OCI-LY1 (cell line): ENCODE measurements around the gene NANS.

ENCODE experiments used
- H2AFZ ChIP-seq: fragments of 200-600 bp; sonication (generic), shearing (Covaris generic); 2 replicates; pipeline ENCODE4 v1.6.0; 2014; ENCODE audit warnings: antibody characterized with exemption, mild to moderate bottlenecking, low read length
- H3F3A ChIP-seq: fragments of 200-600 bp; sonication (generic), shearing (Covaris generic); 2 replicates; pipeline ENCODE4 v1.6.0; 2014; ENCODE audit warnings: mild to moderate bottlenecking, antibody characterized with exemption, low read length, moderate library complexity; ENCODE audit not compliant: insufficient read depth
- H3K27ac ChIP-seq: fragments of 200-600 bp; sonication (generic); 2 replicates; pipeline ENCODE4 v1.5.1; 2014; ENCODE audit warnings: low read length, mixed run types, mild to moderate bottlenecking, low read depth; ENCODE audit not compliant: poor library complexity, severe bottlenecking
- H3K27me3 ChIP-seq: fragments of 200-600 bp; sonication (generic); 2 replicates; pipeline ENCODE4 v1.6.0; 2014; ENCODE audit warnings: antibody characterized with exemption, mild to moderate bottlenecking, low read length, moderate library complexity; ENCODE audit not compliant: insufficient read depth
- H3K36me3 ChIP-seq: fragments of 200-600 bp; sonication (generic); 2 replicates; pipeline ENCODE4 v1.6.1; 2014; ENCODE audit warnings: mild to moderate bottlenecking, antibody characterized with exemption, low read length, moderate library complexity, mixed read lengths; ENCODE audit not compliant: insufficient read depth
- H3K4me1 ChIP-seq: fragments of 200-600 bp; sonication (generic); 2 replicates; pipeline ENCODE4 v1.5.1; 2014; ENCODE audit warnings: mild to moderate bottlenecking, low read length, moderate library complexity; ENCODE audit not compliant: insufficient read depth, severe bottlenecking
- H3K4me2 ChIP-seq: fragments of 200-600 bp; sonication (generic), shearing (Covaris generic); 2 replicates; pipeline ENCODE4 v1.6.1; 2014; ENCODE audit warnings: low read length
- H3K4me3 ChIP-seq: fragments of 200-600 bp; sonication (generic); 2 replicates; pipeline ENCODE4 v1.5.1; 2014; ENCODE audit warnings: low read length, low read depth, mild to moderate bottlenecking, mixed read lengths; ENCODE audit not compliant: poor library complexity, severe bottlenecking
- H3K79me2 ChIP-seq: fragments of 200-600 bp; shearing (Covaris generic); 2 replicates; pipeline ENCODE4 v1.6.1; 2016; ENCODE audit warnings: mixed run types, low read length, mixed read lengths; ENCODE audit not compliant: insufficient read depth
- H3K9ac ChIP-seq: fragments of 200-600 bp; sonication (generic), shearing (Covaris generic); 2 replicates; pipeline ENCODE4 v1.6.1; 2014; ENCODE audit warnings: mild to moderate bottlenecking, low read length, mixed read lengths
- H3K9me2 ChIP-seq: fragments of 200-600 bp; sonication (generic), shearing (Covaris generic); 2 replicates; pipeline ENCODE4 v1.6.1; 2014; ENCODE audit warnings: low read depth, mild to moderate bottlenecking, low read length, mixed read lengths
- H3K9me3 ChIP-seq: fragments of 200-600 bp; shearing (Covaris generic); 2 replicates; pipeline ENCODE4 v1.6.1; 2014; ENCODE audit warnings: low read length, mixed read lengths
- H4K20me1 ChIP-seq: fragments of 200-600 bp; sonication (generic), shearing (Covaris generic); 2 replicates; pipeline ENCODE4 v1.6.0; 2016; ENCODE audit warnings: mild to moderate bottlenecking, low read length; ENCODE audit not compliant: insufficient read depth
- EZH2 ChIP-seq: fragments of 200-600 bp; sonication (generic), shearing (Covaris generic); IDR thresholded peaks from 2 replicates; pipeline ENCODE4 v1.8.0; 2017; ENCODE audit warnings: borderline replicate concordance, mixed run types, mild to moderate bottlenecking, antibody characterized with exemption, low read length, moderate library complexity, mixed read lengths
- TF ChIP-seq, protein P1 (sequence below): fragments of 200-600 bp; sonication (generic), shearing (Covaris generic); IDR thresholded peaks from 2 replicates; pipeline ENCODE4 v1.5.1; 2017; ENCODE audit warnings: mild to moderate bottlenecking, antibody characterized with exemption, low read length, moderate library complexity, mixed read lengths

Gene NANS

DNA sequence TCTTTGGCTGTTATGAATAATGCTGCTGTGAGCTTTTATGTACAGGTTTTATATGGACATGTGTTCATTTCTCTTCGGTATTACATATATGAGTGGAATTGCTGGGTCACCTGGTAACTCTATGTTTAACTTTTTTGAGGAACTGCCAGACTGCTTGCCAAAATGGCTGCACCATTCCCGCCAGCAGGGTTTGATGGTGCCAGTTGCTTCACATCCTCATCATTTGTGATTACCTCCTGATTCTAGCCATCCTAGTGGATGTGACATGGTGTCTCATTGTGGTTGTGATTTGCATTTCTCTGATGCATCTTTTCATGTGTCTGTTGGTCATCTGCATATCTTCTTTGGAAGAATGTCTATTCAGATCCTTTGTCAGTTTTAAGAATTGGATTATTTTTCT, 10.7 kb downstream of the NANS start:
- H3K4me2 ChIP-seq = no peak overlapping the region
- no peaks in the 10 kb centered on the region for H3K9me2 ChIP-seq
- no peaks in the 10 kb centered on the region for H3F3A ChIP-seq
- no peak overlapping the region for H2AFZ ChIP-seq
- no peaks in the 10 kb centered on the region for H3K9me3 ChIP-seq
- H4K20me1 ChIP-seq = no peaks in the 10 kb centered on the region
- no peak for TF ChIP-seq EZH2
- TF ChIP-seq, protein P1, sequence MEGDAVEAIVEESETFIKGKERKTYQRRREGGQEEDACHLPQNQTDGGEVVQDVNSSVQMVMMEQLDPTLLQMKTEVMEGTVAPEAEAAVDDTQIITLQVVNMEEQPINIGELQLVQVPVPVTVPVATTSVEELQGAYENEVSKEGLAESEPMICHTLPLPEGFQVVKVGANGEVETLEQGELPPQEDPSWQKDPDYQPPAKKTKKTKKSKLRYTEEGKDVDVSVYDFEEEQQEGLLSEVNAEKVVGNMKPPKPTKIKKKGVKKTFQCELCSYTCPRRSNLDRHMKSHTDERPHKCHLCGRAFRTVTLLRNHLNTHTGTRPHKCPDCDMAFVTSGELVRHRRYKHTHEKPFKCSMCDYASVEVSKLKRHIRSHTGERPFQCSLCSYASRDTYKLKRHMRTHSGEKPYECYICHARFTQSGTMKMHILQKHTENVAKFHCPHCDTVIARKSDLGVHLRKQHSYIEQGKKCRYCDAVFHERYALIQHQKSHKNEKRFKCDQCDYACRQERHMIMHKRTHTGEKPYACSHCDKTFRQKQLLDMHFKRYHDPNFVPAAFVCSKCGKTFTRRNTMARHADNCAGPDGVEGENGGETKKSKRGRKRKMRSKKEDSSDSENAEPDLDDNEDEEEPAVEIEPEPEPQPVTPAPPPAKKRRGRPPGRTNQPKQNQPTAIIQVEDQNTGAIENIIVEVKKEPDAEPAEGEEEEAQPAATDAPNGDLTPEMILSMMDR = no peak
- no peaks in the 10 kb centered on the region for H3K27me3 ChIP-seq
- peaks cover 46% of the 10 kb centered on the region for H3K36me3 ChIP-seq
- no peaks in the 10 kb centered on the region for H3K79me2 ChIP-seq
- H3K4me1 ChIP-seq = no peaks in the 10 kb centered on the region
- no peak overlapping the region for H3K9ac ChIP-seq
- no peak overlapping the region for H3K4me3 ChIP-seq
- H3K27ac ChIP-seq = no peak overlapping the region

DNA sequence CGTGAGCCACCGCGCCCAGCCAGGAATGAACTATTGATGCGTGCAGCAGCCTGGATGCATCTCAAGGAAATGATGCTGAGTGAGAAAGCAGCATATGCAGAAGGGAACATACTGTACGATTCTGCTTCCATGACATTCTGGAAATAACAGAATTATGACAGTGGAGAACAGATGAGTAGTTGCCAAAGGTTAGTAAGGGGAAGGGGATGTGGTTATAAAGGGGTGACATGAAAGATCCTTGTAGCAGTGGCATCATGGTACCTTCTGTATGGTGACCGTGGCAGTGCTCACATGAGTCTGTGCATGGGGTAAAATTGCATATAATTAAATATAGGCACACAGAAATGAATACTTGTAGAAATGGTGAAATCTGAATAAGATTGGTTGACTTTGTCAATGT, 13.0 kb downstream of the NANS start:
- H3K9ac ChIP-seq = no peak overlapping the region
- no peak overlapping the region for H3K27ac ChIP-seq
- no peaks in the 10 kb centered on the region for H4K20me1 ChIP-seq
- H3F3A ChIP-seq = no peaks in the 10 kb centered on the region
- TF ChIP-seq, protein P1 = no peak
- no peaks in the 10 kb centered on the region for H3K27me3 ChIP-seq
- no peaks in the 10 kb centered on the region for H3K79me2 ChIP-seq
- H3K36me3 ChIP-seq = peaks cover 34% of the 10 kb centered on the region
- peaks cover 6% of the 10 kb centered on the region for H3K4me1 ChIP-seq
- H3K9me3 ChIP-seq = no peaks in the 10 kb centered on the region
- no peaks in the 10 kb centered on the region for H3K9me2 ChIP-seq
- H3K4me3 ChIP-seq = no peak overlapping the region
- H3K4me2 ChIP-seq = no peak overlapping the region
- H2AFZ ChIP-seq = no peak overlapping the region

DNA sequence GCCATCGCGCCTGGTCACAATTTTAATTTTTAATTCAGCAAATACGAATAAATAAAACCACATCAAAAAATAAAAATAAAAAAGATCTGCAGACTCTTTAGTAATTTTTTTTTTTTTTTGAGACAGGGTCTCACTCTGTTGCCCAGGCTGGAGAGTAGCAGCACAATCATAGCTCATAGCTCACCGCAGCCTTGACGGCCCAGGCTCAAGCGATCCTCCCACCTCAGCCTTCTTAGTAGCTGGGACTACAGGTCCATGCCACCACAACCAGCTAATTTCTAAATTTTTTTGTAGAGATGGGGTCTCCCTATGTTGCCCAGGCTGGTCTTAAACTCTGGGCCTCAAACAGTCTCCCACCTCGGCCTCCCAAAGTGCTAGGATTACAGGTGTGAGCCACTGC, 14.2 kb downstream of the NANS start:
- Histone ChIP-seq H3K27ac (no peak overlapping the region), H3K79me2 (no peaks in the 10 kb centered on the region), H3K9me3 (no peaks in the 10 kb centered on the region), H3K9me2 (no peaks in the 10 kb centered on the region), H4K20me1 (no peaks in the 10 kb centered on the region), H2AFZ (no peak overlapping the region), H3K4me3 (no peak overlapping the region), H3K4me2 (no peak overlapping the region), H3K9ac (no peak overlapping the region), H3F3A (no peaks in the 10 kb centered on the region), H3K4me1 (peaks cover 18% of the 10 kb centered on the region), H3K27me3 (no peaks in the 10 kb centered on the region), H3K36me3 (peaks cover 25% of the 10 kb centered on the region)
- TF ChIP-seq EZH2 = no peak
- TF ChIP-seq, protein P1 = no peak
